Measurements from ENCODE around the gene APOL3. TPM values are rescaled to one million over a fixed set of nuclear protein-coding genes. Genes with fewer than 3 reads are reported as not detected.
A peak's percentile ranks its signal among the peaks of the same experiment; 100 is the strongest.

The APOL3 gene
- total RNA-seq, 1 donor from 2014 or later = 58.2 TPM

DNA sequence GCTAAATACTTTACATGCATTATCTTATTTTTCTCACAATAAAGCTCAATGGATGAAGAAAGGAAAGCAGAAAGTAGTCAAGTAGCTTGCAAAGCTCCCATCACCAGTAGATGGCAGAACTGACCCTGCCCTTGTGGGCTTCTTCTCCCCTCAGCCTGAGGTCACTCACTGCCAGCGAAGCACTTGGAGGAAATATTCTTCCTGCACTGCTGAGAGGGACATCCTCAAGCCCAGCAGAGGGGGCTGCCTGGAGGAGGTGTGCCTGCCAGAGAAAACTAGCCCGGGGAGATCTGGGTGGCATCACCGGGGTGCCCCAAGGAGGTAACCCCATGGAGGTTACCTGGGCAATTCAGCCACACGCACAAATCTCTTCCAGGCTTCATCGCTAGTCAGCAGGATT is 34.4 kb upstream of the APOL3 start:
- H3K27me3 ChIP-seq = no peaks in the 10 kb centered on the region
- H3K4me3 ChIP-seq = no peak overlapping the region
- H3K36me3 ChIP-seq = no peaks in the 10 kb centered on the region
- TF ChIP-seq, protein P1, sequence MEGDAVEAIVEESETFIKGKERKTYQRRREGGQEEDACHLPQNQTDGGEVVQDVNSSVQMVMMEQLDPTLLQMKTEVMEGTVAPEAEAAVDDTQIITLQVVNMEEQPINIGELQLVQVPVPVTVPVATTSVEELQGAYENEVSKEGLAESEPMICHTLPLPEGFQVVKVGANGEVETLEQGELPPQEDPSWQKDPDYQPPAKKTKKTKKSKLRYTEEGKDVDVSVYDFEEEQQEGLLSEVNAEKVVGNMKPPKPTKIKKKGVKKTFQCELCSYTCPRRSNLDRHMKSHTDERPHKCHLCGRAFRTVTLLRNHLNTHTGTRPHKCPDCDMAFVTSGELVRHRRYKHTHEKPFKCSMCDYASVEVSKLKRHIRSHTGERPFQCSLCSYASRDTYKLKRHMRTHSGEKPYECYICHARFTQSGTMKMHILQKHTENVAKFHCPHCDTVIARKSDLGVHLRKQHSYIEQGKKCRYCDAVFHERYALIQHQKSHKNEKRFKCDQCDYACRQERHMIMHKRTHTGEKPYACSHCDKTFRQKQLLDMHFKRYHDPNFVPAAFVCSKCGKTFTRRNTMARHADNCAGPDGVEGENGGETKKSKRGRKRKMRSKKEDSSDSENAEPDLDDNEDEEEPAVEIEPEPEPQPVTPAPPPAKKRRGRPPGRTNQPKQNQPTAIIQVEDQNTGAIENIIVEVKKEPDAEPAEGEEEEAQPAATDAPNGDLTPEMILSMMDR (IDR thresholded peaks at IDR 0.05) = peak; percentile 78
- peak; percentile 86 for ATAC-seq
- no peak for DNase-seq
- H3K4me1 ChIP-seq = peaks cover 15% of the 10 kb centered on the region
- no peaks in the 10 kb centered on the region for H3K9me3 ChIP-seq
- no peak overlapping the region for H3K27ac ChIP-seq
- intact Hi-C loops (cut with DNase I) = loop anchor here (10.0 kb wide), 1 partner anchor 80 kb away; no protein-coding TSS in a partner anchor

DNA sequence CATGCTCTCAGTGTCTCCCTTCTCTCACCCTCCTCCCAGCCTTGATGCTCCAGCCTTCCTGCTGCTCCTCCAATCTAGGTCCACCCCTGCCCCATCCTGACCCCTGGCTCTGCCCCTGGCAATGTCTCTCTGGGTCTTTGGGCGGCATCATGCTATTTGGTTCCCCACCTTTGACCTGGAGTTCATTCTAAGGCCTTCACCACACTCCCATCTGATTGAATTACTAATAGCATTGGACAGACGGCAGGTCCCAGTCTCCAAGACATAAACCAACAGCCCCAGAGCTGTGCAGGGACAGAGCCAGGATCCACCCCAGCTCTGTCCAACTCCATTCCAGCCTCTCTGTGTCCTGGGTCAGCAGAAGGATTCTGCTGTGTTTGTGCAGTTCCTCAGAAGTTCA is 33.8 kb upstream of the APOL3 start:
- no peak overlapping the region for H3K4me3 ChIP-seq
- H3K9me3 ChIP-seq = no peaks in the 10 kb centered on the region
- DNase-seq = no peak
- no peak for ATAC-seq
- H3K36me3 ChIP-seq = no peaks in the 10 kb centered on the region
- TF ChIP-seq, protein P1 (IDR thresholded peaks at IDR 0.05) = no peak
- no peak overlapping the region for H3K27ac ChIP-seq
- H3K27me3 ChIP-seq = no peaks in the 10 kb centered on the region
- intact Hi-C loops (cut with DNase I) = loop anchor here (10.0 kb wide), 1 partner anchor 80 kb away; no protein-coding TSS in a partner anchor
- peaks cover 15% of the 10 kb centered on the region for H3K4me1 ChIP-seq

DNA sequence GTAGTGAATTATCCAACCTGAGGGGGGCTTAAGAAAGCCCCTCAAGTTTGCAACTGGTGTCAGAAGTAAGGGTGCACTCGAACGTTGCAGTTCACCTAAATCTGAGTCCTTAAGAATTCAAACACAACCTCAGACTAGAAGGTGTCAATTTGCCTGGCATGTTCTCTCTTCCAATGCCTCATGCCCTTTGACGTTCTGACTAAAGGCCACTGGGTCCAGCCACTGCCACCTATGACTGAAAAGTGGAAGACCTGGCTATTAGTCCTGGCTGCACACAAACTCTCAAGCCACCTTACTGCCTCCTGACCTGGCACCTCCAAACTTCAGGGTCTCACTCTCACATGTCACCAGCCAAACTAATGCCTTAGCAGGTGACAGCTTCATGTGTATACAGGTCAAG is 33.0 kb upstream of the APOL3 start:
- Histone ChIP-seq H3K27me3 (no peaks in the 10 kb centered on the region), H3K4me3 (no peak overlapping the region), H3K9me3 (no peaks in the 10 kb centered on the region), H3K36me3 (no peaks in the 10 kb centered on the region), H3K4me1 (peaks cover 15% of the 10 kb centered on the region), H3K27ac (no peak overlapping the region)
- intact Hi-C loops (cut with DNase I) = loop anchor here (10.0 kb wide), 1 partner anchor 81 kb away; no protein-coding TSS in a partner anchor
- TF ChIP-seq, protein P1 (IDR thresholded peaks at IDR 0.05) = no peak
- DNase-seq (no peak), ATAC-seq (no peak)

DNA sequence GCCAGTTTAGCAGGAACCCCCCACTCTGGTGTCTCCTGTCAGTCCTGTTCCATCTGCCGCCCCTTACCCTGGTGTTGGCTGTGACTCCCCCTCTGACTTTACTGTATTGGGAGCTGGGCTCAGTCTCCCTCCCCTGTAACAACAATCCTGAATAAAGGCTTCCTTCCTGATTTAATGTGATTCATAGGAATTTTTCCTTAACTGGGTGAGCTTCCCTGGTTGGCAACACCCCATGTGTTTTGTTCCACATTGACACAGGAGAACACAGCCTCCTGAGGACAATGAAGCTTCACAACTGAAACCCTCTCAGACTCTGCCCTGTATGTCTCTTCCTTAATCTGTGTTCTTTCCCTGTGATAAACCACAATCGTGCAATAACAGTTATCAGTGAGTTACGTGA is 32.6 kb upstream of the APOL3 start:
- DNase-seq (no peak), ATAC-seq (no peak)
- Histone ChIP-seq H3K4me1 (peaks cover 14% of the 10 kb centered on the region), H3K27me3 (no peaks in the 10 kb centered on the region), H3K9me3 (no peaks in the 10 kb centered on the region), H3K27ac (no peak overlapping the region), H3K36me3 (no peaks in the 10 kb centered on the region), H3K4me3 (no peak overlapping the region)
- intact Hi-C loops (cut with DNase I) = loop anchor here (10.0 kb wide), 1 partner anchor 82 kb away; no protein-coding TSS in a partner anchor
- TF ChIP-seq, protein P1 (IDR thresholded peaks at IDR 0.05) = no peak

DNA sequence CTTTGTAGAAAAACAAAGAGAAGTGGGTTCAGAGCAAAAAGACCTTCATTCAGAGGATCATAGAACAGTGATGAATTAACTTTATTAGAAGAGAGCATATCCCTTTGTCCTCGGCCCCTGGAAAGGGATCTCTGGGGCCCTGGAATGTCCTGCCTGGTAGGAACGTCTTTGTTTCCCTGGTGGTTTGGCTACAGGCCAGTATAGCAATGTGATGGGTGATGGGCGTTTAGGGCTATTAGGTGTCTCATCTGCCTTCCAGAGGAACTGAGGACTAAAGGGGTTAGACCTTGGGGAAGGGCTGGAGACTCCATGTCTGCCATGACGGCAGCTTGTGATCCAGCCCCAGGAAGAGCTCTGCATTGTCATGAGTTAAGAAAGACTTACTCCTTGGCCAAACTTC is 32.0 kb upstream of the APOL3 start:
- peaks cover 8% of the 10 kb centered on the region for H3K4me1 ChIP-seq
- H3K27me3 ChIP-seq = no peaks in the 10 kb centered on the region
- intact Hi-C loops (cut with DNase I) = loop anchor here (10.0 kb wide), 1 partner anchor 82 kb away; no protein-coding TSS in a partner anchor
- H3K9me3 ChIP-seq = no peaks in the 10 kb centered on the region
- TF ChIP-seq, protein P1 (IDR thresholded peaks at IDR 0.05) = no peak
- no peaks in the 10 kb centered on the region for H3K36me3 ChIP-seq
- no peak overlapping the region for H3K4me3 ChIP-seq
- DNase-seq (no peak), ATAC-seq (no peak)
- H3K27ac ChIP-seq = no peak overlapping the region
